Measurements from ENCODE around the gene PRICKLE3.
"Not testable (repeated sequence)": the region's sequence is repeated elsewhere in the genome, so short reads cannot be mapped to it uniquely, and the experiment has no call there.

DNA sequence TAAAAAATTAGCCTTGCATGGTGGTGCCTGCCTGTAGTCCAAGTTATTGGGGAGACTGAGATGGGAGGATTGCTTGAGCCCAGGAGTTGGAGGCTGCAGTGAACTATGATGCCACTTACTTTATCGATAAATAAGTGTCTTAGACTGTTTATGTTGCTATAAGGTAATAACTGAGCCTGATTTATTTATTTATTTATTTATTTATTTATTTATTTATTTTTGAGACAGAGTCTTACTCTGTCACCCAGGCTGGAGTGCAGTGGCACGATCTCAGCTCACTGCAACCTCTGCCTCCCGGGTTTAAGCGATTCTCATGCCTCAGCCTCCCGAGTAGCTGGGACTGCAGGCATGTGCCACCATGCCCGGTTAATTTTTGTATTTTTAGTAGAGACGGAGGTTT is 53.9 kb downstream of the PRICKLE3 start:
- TF ChIP-seq POLR2A (IDR thresholded peaks at IDR 0.05) = not testable (repeated sequence)
- TF ChIP-seq, protein P1, sequence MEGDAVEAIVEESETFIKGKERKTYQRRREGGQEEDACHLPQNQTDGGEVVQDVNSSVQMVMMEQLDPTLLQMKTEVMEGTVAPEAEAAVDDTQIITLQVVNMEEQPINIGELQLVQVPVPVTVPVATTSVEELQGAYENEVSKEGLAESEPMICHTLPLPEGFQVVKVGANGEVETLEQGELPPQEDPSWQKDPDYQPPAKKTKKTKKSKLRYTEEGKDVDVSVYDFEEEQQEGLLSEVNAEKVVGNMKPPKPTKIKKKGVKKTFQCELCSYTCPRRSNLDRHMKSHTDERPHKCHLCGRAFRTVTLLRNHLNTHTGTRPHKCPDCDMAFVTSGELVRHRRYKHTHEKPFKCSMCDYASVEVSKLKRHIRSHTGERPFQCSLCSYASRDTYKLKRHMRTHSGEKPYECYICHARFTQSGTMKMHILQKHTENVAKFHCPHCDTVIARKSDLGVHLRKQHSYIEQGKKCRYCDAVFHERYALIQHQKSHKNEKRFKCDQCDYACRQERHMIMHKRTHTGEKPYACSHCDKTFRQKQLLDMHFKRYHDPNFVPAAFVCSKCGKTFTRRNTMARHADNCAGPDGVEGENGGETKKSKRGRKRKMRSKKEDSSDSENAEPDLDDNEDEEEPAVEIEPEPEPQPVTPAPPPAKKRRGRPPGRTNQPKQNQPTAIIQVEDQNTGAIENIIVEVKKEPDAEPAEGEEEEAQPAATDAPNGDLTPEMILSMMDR (IDR thresholded peaks at IDR 0.05) = not testable (repeated sequence)

All from testis (tissue), 2 donors.